ENCODE results near the gene ATAT1. TPM values are rescaled to one million over a fixed set of nuclear protein-coding genes. Genes with fewer than 3 reads are reported as not detected.

ATAT1 gene
- total and polyA plus RNA-seq, 9 of the 15 experiments (the other 6 are each of a cell fraction or from before 2014, with no cell fraction given): 0.65 to 5.8 (median 1.6) TPM

DNA sequence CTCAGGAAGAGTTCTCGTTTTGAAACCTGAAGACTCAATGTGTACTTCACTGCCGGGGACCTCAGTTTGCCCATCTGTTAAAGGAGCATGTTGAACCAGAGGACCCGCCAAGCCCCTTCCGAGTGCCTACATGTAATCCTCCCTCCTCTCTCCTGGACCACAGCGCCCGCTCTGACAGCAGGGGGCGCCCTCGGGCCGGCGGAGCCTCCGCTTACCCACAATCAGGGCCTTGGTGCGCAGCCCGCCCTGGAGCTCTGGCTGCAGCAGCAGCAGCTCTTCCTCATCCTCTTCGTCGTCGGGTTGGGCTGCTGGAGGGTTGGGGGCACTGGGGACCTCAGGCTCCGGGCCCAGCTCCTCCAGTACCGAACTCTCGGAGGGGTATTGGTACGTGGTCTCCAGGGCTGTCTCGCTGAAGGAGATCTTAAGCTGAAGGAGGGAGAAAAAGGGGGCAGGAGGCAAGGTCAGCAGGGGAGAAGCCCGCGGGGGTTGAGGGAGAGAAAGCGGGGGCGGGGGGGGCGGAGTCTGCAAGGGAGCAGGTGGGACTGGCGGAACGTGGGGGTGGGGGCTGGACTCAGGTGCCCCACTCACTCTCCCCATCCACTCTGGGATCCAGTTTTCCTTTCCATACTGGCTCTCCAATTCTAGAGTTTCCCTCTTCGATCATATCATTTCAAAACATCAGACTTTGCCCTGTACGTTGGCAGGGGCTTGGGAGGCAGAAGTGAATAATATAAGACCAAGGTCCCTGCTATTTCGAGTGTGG lies 52.5 kb downstream of the ATAT1 start (continued):
- TF ChIP-seq MYNN (IDR thresholded peaks at IDR 0.05) (peak; percentile 80), MYNN (CRISPR knock-in tag; IDR thresholded peaks at IDR 0.05) (no peak), ZNF583 (CRISPR knock-in tag; IDR thresholded peaks at IDR 0.05) (0 out of 2 replicates have a peak, but pooled peaks have one; percentile 47), ZNF121 (CRISPR knock-in tag; conservative IDR thresholded peaks at IDR 0.05) (no peak), SOX6 (IDR thresholded peaks at IDR 0.05) (peak; percentile 51; the same call in 1 of the 2 replicates), ZFP30 (CRISPR knock-in tag; IDR thresholded peaks at IDR 0.05; ENCODE audit: borderline replicate concordance) (no peak), FOXP1 (CRISPR knock-in tag; IDR thresholded peaks at IDR 0.05) (no peak), KDM1A (IDR thresholded peaks at IDR 0.05) (no peak), RCOR1 (IDR thresholded peaks at IDR 0.05; ENCODE audit: borderline replicate concordance in 1 of 2, low read depth in 2 of 2, low read length in 2 of 2) (peak; percentile 64 to 85; a peak in 3 of 4 replicates), GTF2E2 (tag; IDR thresholded peaks at IDR 0.05) (no peak), ZC3H4 (CRISPR knock-in tag; IDR thresholded peaks at IDR 0.05; ENCODE audit: borderline replicate concordance) (no peak), CAMTA2 (CRISPR knock-in tag; conservative IDR thresholded peaks at IDR 0.05) (no peak), ZNF75A (CRISPR knock-in tag; IDR thresholded peaks at IDR 0.05) (no peak), CXXC5 (CRISPR knock-in tag; IDR thresholded peaks at IDR 0.05) (peak; percentile 56), RBM22 (IDR thresholded peaks at IDR 0.05; ENCODE audit: low read depth, low read length, poor library complexity, severe bottlenecking) (no peak), DPF2 (IDR thresholded peaks at IDR 0.05) (peak; percentile 20; the same call in 1 of the 2 replicates), NR4A1 (CRISPR knock-in tag; IDR thresholded peaks at IDR 0.05) (no peak), NR4A1 (tag; IDR thresholded peaks at IDR 0.05) (0 out of 2 replicates have a peak, but pooled peaks have one; percentile 30), POLR2AphosphoS2 (IDR thresholded peaks at IDR 0.05; ENCODE audit: low read length) (no peak), ZNF41 (CRISPR knock-in tag; conservative IDR thresholded peaks at IDR 0.05) (no peak), NR2F6 (CRISPR knock-in tag; IDR thresholded peaks at IDR 0.05) (no peak), TEAD4 (IDR thresholded peaks at IDR 0.05; ENCODE audit: low read length) (0 out of 2 replicates have a peak, but pooled peaks have one; percentile 22), TEAD4 (CRISPR knock-in tag; IDR thresholded peaks at IDR 0.05; ENCODE audit: borderline replicate concordance) (no peak)
- TF ChIP-seq, protein P1, sequence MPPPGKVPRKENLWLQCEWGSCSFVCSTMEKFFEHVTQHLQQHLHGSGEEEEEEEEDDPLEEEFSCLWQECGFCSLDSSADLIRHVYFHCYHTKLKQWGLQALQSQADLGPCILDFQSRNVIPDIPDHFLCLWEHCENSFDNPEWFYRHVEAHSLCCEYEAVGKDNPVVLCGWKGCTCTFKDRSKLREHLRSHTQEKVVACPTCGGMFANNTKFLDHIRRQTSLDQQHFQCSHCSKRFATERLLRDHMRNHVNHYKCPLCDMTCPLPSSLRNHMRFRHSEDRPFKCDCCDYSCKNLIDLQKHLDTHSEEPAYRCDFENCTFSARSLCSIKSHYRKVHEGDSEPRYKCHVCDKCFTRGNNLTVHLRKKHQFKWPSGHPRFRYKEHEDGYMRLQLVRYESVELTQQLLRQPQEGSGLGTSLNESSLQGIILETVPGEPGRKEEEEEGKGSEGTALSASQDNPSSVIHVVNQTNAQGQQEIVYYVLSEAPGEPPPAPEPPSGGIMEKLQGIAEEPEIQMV (tag; conservative IDR thresholded peaks at IDR 0.05; ENCODE audit: low read depth): no peak
- TF ChIP-seq, protein P2, sequence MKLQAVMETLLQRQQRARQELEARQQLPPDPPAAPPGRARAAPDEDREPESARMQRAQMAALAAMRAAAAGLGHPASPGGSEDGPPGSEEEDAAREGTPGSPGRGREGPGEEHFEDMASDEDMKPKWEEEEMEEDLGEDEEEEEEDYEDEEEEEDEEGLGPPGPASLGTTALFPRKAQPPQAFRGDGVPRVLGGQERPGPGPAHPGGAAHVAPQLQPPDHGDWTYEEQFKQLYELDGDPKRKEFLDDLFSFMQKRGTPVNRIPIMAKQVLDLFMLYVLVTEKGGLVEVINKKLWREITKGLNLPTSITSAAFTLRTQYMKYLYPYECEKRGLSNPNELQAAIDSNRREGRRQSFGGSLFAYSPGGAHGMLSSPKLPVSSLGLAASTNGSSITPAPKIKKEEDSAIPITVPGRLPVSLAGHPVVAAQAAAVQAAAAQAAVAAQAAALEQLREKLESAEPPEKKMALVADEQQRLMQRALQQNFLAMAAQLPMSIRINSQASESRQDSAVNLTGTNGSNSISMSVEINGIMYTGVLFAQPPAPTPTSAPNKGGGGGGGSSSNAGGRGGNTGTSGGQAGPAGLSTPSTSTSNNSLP (IDR thresholded peaks at IDR 0.05; ENCODE audit: borderline replicate concordance, low read depth, low read length): 0 out of 2 replicates have a peak, but pooled peaks have one; percentile 56
- TF ChIP-seq, protein P3, sequence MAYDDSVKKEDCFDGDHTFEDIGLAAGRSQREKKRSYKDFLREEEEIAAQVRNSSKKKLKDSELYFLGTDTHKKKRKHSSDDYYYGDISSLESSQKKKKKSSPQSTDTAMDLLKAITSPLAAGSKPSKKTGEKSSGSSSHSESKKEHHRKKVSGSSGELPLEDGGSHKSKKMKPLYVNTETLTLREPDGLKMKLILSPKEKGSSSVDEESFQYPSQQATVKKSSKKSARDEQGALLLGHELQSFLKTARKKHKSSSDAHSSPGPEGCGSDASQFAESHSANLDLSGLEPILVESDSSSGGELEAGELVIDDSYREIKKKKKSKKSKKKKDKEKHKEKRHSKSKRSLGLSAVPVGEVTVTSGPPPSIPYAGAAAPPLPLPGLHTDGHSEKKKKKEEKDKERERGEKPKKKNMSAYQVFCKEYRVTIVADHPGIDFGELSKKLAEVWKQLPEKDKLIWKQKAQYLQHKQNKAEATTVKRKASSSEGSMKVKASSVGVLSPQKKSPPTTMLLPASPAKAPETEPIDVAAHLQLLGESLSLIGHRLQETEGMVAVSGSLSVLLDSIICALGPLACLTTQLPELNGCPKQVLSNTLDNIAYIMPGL (CRISPR knock-in tag; IDR thresholded peaks at IDR 0.05): no peak

Data from K562 (cell line).